ENCODE results near the gene EGFL7. TPM values are rescaled to one million over a fixed set of nuclear protein-coding genes. Genes with fewer than 3 reads are reported as not detected.

Gene EGFL7
- total RNA-seq, 3 donors from 2014 or later (not counting 1 experiment from before 2014, with no cell fraction given) = 0.28 to 0.47 (median 0.29) TPM

- no peaks in the 10 kb centered on the region for H3K36me3 Mint-ChIP-seq
- H3K9me3 Mint-ChIP-seq = no peaks in the 10 kb centered on the region
- no peaks in the 10 kb centered on the region for H3K27me3 Mint-ChIP-seq (ENCODE audit: low read depth in 2 of 2)
- DNase-seq (no peak), ATAC-seq (no peak)
- intact Hi-C loops (cut with micrococcal nuclease) = no loop called here
- Histone ChIP-seq H3K9me3 (ENCODE audit: control insufficient read depth, insufficient read depth, low read length) (no peaks in the 10 kb centered on the region), H3K36me3 (ENCODE audit: control insufficient read depth, insufficient read depth, low read length) (no peaks in the 10 kb centered on the region), H3K27me3 (ENCODE audit: control insufficient read depth, insufficient read depth, low read length) (no peaks in the 10 kb centered on the region), H3K27ac (ENCODE audit: low read length) (no peak overlapping the region), H3K4me1 (ENCODE audit: control insufficient read depth, insufficient read depth, low read length) (peaks cover 21% of the 10 kb centered on the region), H3K4me3 (ENCODE audit: low read length) (peak overlapping the region; percentile 71)
- H3K4me3 Mint-ChIP-seq = peak overlapping the region; percentile 84
- H3K4me1 Mint-ChIP-seq = peaks cover 7 to 9% of the 10 kb centered on the region in 2 donors
- 53% methylated on average over 19 of the region's 19 CpGs for WGBS (ENCODE audit: insufficient coverage)
- peak overlapping the region in 1 of 2 donors; percentile 16 for H3K27ac Mint-ChIP-seq
- TF ChIP-seq CTCF (IDR thresholded peaks at IDR 0.05) = no peak
These were observed 23.2 kb downstream of the EGFL7 start for GRCh38 chr9:136685790-136686533.

GRCh38 chr9:136686534-136686793, 23.7 kb downstream of the EGFL7 start:
- no peaks in the 10 kb centered on the region for H3K9me3 Mint-ChIP-seq
- H3K27ac ChIP-seq (ENCODE audit: low read length) = no peak overlapping the region
- peaks cover 7 to 9% of the 10 kb centered on the region in 2 donors for H3K4me1 Mint-ChIP-seq
- 2% methylated on average over 17 of the region's 20 CpGs for WGBS (ENCODE audit: insufficient coverage)
- H3K27me3 ChIP-seq (ENCODE audit: control insufficient read depth, insufficient read depth, low read length) = no peaks in the 10 kb centered on the region
- no peaks in the 10 kb centered on the region for H3K36me3 Mint-ChIP-seq
- ATAC-seq (no peak), DNase-seq (no peak)
- no peaks in the 10 kb centered on the region for H3K27me3 Mint-ChIP-seq (ENCODE audit: low read depth in 2 of 2)
- H3K4me3 Mint-ChIP-seq = peak overlapping the region; percentile 84
- H3K9me3 ChIP-seq (ENCODE audit: control insufficient read depth, insufficient read depth, low read length) = no peaks in the 10 kb centered on the region
- peak overlapping the region; percentile 71 for H3K4me3 ChIP-seq (ENCODE audit: low read length)
- H3K36me3 ChIP-seq (ENCODE audit: control insufficient read depth, insufficient read depth, low read length) = no peaks in the 10 kb centered on the region
- TF ChIP-seq CTCF (IDR thresholded peaks at IDR 0.05) = no peak
- intact Hi-C loops (cut with micrococcal nuclease) = no loop called here
- peaks cover 21% of the 10 kb centered on the region for H3K4me1 ChIP-seq (ENCODE audit: control insufficient read depth, insufficient read depth, low read length)
- H3K27ac Mint-ChIP-seq = peak overlapping the region in 1 of 2 donors; percentile 16

GRCh38 chr9:136686794-136687711, 24.3 kb downstream of the EGFL7 start, which contains the start of gene AGPAT2:
Gene AGPAT2, minus strand, starts transcription at chr9:136687457. Its CDS starts 100 bp downstream, at chr9:136687357.
- H3K36me3 ChIP-seq (ENCODE audit: control insufficient read depth, insufficient read depth, low read length) = no peaks in the 10 kb centered on the region
- peaks cover 21% of the 10 kb centered on the region for H3K4me1 ChIP-seq (ENCODE audit: control insufficient read depth, insufficient read depth, low read length)
- peak; percentile 39 to 72 for DNase-seq
- H3K9me3 ChIP-seq (ENCODE audit: control insufficient read depth, insufficient read depth, low read length) = no peaks in the 10 kb centered on the region
- H3K27ac ChIP-seq (ENCODE audit: low read length) = no peak within 1 kb of the TSS
- no peaks in the 10 kb centered on the region for H3K27me3 ChIP-seq (ENCODE audit: control insufficient read depth, insufficient read depth, low read length)
- Mint-ChIP-seq H3K9me3 (no peaks in the 10 kb centered on the region), H3K27ac (peak within 1 kb of the TSS in 1 of 2 donors; percentile 16), H3K36me3 (no peaks in the 10 kb centered on the region), H3K4me1 (peaks cover 7 to 9% of the 10 kb centered on the region in 2 donors), H3K4me3 (peak within 1 kb of the TSS; percentile 84), H3K27me3 (ENCODE audit: low read depth in 2 of 2) (no peaks in the 10 kb centered on the region)
- intact Hi-C loops (cut with micrococcal nuclease) = no loop called here
- WGBS (ENCODE audit: insufficient coverage) = under 1% methylated on average over 97 of the region's 106 CpGs
- no peak for TF ChIP-seq CTCF (IDR thresholded peaks at IDR 0.05)
- H3K4me3 ChIP-seq (ENCODE audit: low read length) = peak within 1 kb of the TSS; percentile 71
- ATAC-seq = peak; percentile 82 to 91 (median 85)
